Measurements from ENCODE around the gene MX1. TPM values are rescaled to one million over a fixed set of nuclear protein-coding genes. Genes with fewer than 3 reads are reported as not detected.
A peak's percentile ranks its signal among the peaks of the same experiment; 100 is the strongest.

The MX1 gene
- total and polyA plus RNA-seq, 8 donors = 4.9 to 21.4 (median 11.2) TPM

DNA sequence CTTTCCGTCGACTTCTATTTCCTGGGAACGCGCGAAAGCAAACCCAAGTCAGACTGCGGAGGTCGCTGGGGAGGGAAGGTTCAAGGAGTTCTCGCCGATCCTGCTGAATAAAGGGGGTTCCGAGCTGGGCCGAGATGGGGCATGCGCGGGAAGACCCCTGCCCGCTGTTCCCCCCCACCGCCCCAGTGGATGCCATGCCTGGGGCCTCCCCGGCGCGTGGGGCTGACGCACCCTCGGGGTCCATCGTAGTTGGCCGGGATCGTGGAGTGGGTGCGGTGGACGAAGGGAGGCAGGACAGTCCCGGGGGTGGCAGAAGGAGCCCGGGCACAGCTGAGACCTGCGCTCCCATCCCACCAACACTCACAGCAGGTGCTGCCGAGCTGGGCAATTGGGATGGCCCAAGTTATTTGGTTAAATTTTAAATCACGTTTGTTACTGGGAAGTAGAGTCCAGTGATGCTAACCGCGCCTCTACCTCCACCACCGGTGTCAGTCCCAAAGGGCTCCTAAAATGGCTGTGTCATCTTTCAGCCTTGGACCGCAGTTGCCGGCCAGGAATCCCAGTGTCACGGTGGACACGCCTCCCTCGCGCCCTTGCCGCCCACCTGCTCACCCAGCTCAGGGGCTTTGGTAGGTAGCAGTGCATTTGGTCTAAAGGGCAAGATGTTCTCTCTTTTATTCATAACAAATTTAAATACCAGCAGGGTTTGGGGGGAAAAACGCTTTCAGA lies 801 bp downstream of the MX1 start:
- Histone ChIP-seq H3K27me3 (no peaks in the 10 kb centered on the region), H3K36me3 (peaks cover 0 to 3% (median 0%) of the 10 kb centered on the region in 3 donors), H3K4me1 (no peaks in the 10 kb centered on the region), H3K4me3 (peak overlapping the region; percentile 43 to 74 (median 55)), H3K27ac (no peak overlapping the region), H3K9me3 (no peaks in the 10 kb centered on the region)
- 29 to 32% methylated on average over 41 of the region's 41 CpGs for WGBS, 2 donors
- no peak for FAIRE-seq
- intact Hi-C loops (cut with DNase I) = no loop called here
- DNase-seq = peak in 1 of 6 donors; percentile 19
- peak; percentile 26 to 49 (median 38) for ATAC-seq
- TF ChIP-seq CTCF (IDR thresholded peaks at IDR 0.05) = no peak

- ATAC-seq (no peak), FAIRE-seq (no peak), DNase-seq (no peak)
- no peaks in the 10 kb centered on the region for H3K9me3 ChIP-seq
- H3K27ac ChIP-seq = no peak overlapping the region
- intact Hi-C loops (cut with DNase I) = no loop called here
- H3K36me3 ChIP-seq = peaks cover 0 to 10% (median 0%) of the 10 kb centered on the region in 3 donors
- no peak overlapping the region for H3K4me3 ChIP-seq
- no peaks in the 10 kb centered on the region for H3K27me3 ChIP-seq
- no peaks in the 10 kb centered on the region for H3K4me1 ChIP-seq
- 91 to 94% methylated on average over 8 of the region's 8 CpGs for WGBS, 2 donors
- no peak for TF ChIP-seq CTCF (IDR thresholded peaks at IDR 0.05)
These were observed 1.5 kb downstream of the MX1 start for GRCh38 chr21:41427556-41427955.

- Histone ChIP-seq H3K4me3 (no peak overlapping the region), H3K4me1 (no peaks in the 10 kb centered on the region), H3K36me3 (peaks cover 0 to 10% (median 0%) of the 10 kb centered on the region in 3 donors), H3K9me3 (no peaks in the 10 kb centered on the region), H3K27me3 (no peaks in the 10 kb centered on the region), H3K27ac (no peak overlapping the region)
- no peak for TF ChIP-seq CTCF (IDR thresholded peaks at IDR 0.05)
- intact Hi-C loops (cut with DNase I) = no loop called here
- 95 to 97% methylated on average over 8 of the region's 8 CpGs for WGBS, 2 donors
- DNase-seq = no peak
- no peak for ATAC-seq
- FAIRE-seq = no peak
These were observed 2.3 kb downstream of the MX1 start for GRCh38 chr21:41428311-41428710.

- 88 to 92% methylated on average over 6 of the region's 6 CpGs for WGBS, 2 donors
- Histone ChIP-seq H3K36me3 (peaks cover 0 to 10% (median 0%) of the 10 kb centered on the region in 3 donors), H3K4me1 (no peaks in the 10 kb centered on the region), H3K9me3 (no peaks in the 10 kb centered on the region), H3K27me3 (no peaks in the 10 kb centered on the region), H3K27ac (no peak overlapping the region), H3K4me3 (no peak overlapping the region)
- ATAC-seq (no peak), DNase-seq (no peak), FAIRE-seq (no peak)
- no peak for TF ChIP-seq CTCF (IDR thresholded peaks at IDR 0.05)
- intact Hi-C loops (cut with DNase I) = no loop called here
These were observed 2.8 kb downstream of the MX1 start for GRCh38 chr21:41428847-41429246.

- no peak for FAIRE-seq
- no peak overlapping the region for H3K4me3 ChIP-seq
These were observed 3.3 kb downstream of the MX1 start for GRCh38 chr21:41429305-41429704.

More at GRCh38 chr21:41429305-41429704, 3.3 kb downstream of the MX1 start:
- Histone ChIP-seq H3K9me3 (no peaks in the 10 kb centered on the region), H3K27me3 (no peaks in the 10 kb centered on the region), H3K36me3 (peaks cover 0 to 10% (median 0%) of the 10 kb centered on the region in 3 donors), H3K4me1 (no peaks in the 10 kb centered on the region), H3K27ac (no peak overlapping the region)
- ATAC-seq (no peak), DNase-seq (no peak)
- intact Hi-C loops (cut with DNase I) = no loop called here
- WGBS, 2 donors = 93 to 95% methylated on average over 3 of the region's 3 CpGs
- no peak for TF ChIP-seq CTCF (IDR thresholded peaks at IDR 0.05)
